GM12875 (cell line): ENCODE data around the gene ARHGAP28.

Experiments
- H3K4me3 ChIP-seq: one replicate; pipeline ENCODE4 v1.5.1; 2011; ENCODE audit warnings: low read depth, low read length, control low read depth
- CTCF ChIP-seq: IDR thresholded peaks from 2 replicates; pipeline ENCODE4 v1.5.1; 2011; ENCODE audit warnings: low read depth, mild to moderate bottlenecking, control low read depth, inconsistent platforms, low read length, moderate library complexity, borderline replicate concordance; ENCODE audit not compliant: insufficient read depth

ARHGAP28 gene

GRCh38 chr18:6963452-6964097 is 234.1 kb downstream of the ARHGAP28 start:
- no peak for TF ChIP-seq CTCF

More at GRCh38 chr18:6963452-6964097, 234.1 kb downstream of the ARHGAP28 start:
- H3K4me3 ChIP-seq, result no peak overlapping the region
